Endothelial cell of umbilical vein (primary cell): ENCODE measurements around the gene CD58. TPM values are rescaled to one million over a fixed set of nuclear protein-coding genes. Genes with fewer than 3 reads are reported as not detected.

ENCODE experiments used
- BruUV-seq: library from RNA; stranded (reverse); fragments of 400-500 nt; replicated peaks from 2 replicates; lab custom pipeline; 2021; lab: Mats Ljungman, UMichigan
- CTCF ChIA-PET: fragments of 300-600, 350-600 bp; sonication (Branson Sonifier 250); formaldehyde crosslinking; loops from one replicate; lab custom pipeline; 2021; ENCODE audit warnings: antibody characterized with exemption, inconsistent platforms; lab: Charles Lee
- POLR2A ChIA-PET: fragments of 300-600, 350-600 bp; sonication (Branson Sonifier 250); formaldehyde crosslinking; loops from one replicate; lab custom pipeline; 2021; ENCODE audit warnings: antibody characterized with exemption, inconsistent platforms; lab: Charles Lee
- DNase-seq: peaks from one replicate; pipeline ENCODE4 v3.0.0-alpha.2; 2011; ENCODE audit warnings: low read depth, low spot score
- FAIRE-seq: peaks from 2 replicates; lab custom pipeline; 2011; peaks lifted over from hg19 to GRCh38; lab: Jason Lieb, UNC
- H2AFZ ChIP-seq: 2 replicates; pipeline ENCODE4 v1.6.0; 2012; ENCODE audit warnings: low read depth, low read length, control low read depth, inconsistent platforms
- H3K27ac ChIP-seq: 2 replicates; pipeline ENCODE4 v1.5.1; 2011; ENCODE audit warnings: low read depth, mild to moderate bottlenecking, control low read depth, low read length, moderate library complexity; ENCODE audit not compliant: insufficient read depth
- H3K27me3 ChIP-seq, 2 experiments: 2 replicates each; pipeline versions ENCODE4 v1.6.0 to v1.6.1; 2011; ENCODE audit warnings: low read length in 2 of 2, mixed read lengths in 1 of 2; ENCODE audit not compliant: control insufficient read depth in 2 of 2, insufficient read depth in 2 of 2
- H3K36me3 ChIP-seq, 2 experiments: 2 replicates in 1 of 2; 3 replicates in 1 of 2; pipeline ENCODE4 v1.5.1; 2011; ENCODE audit warnings: low read length in 2 of 2, mild to moderate bottlenecking in 1 of 2, moderate library complexity in 1 of 2; ENCODE audit not compliant: control insufficient read depth in 2 of 2, insufficient read depth in 2 of 2; ENCODE audit errors: extremely low read depth in 1 of 2
- H3K4me1 ChIP-seq: 3 replicates; pipeline ENCODE4 v1.5.1; 2011; ENCODE audit warnings: mild to moderate bottlenecking, low read length; ENCODE audit not compliant: control insufficient read depth, insufficient read depth; ENCODE audit errors: extremely low read depth
- H3K4me2 ChIP-seq: 2 replicates; pipeline ENCODE4 v1.6.1; 2011; ENCODE audit warnings: low read length, control low read depth, mixed read lengths; ENCODE audit not compliant: insufficient read depth
- H3K4me3 ChIP-seq, 3 experiments: fragments of 200-600 bp in 1 of 3; sonication (generic), shearing (Covaris generic) in 1 of 3; replicated peaks in 1 of 3; 2 replicates each; pipeline ENCODE4 v1.5.1; 2011 to 2016; ENCODE audit warnings: control low read depth in 3 of 3, low read length in 3 of 3, mild to moderate bottlenecking in 2 of 3, inconsistent platforms in 1 of 3, low read depth in 1 of 3, moderate library complexity in 1 of 3; ENCODE audit not compliant: insufficient read depth in 1 of 3
- H3K79me2 ChIP-seq: 2 replicates; pipeline ENCODE4 v1.6.0; 2012; ENCODE audit warnings: low read length, inconsistent platforms; ENCODE audit not compliant: control insufficient read depth, insufficient read depth
- H3K9ac ChIP-seq: replicated peaks from 2 replicates; pipeline ENCODE3; 2011; ENCODE audit warnings: low read length, control low read depth; ENCODE audit not compliant: insufficient read depth; ENCODE audit errors: extremely low read depth
- H3K9me1 ChIP-seq: replicated peaks from 3 replicates; pipeline ENCODE4 v1.6.0; 2011; ENCODE audit warnings: mild to moderate bottlenecking, low read length; ENCODE audit not compliant: control insufficient read depth, insufficient read depth; ENCODE audit errors: extremely low read depth
- H3K9me3 ChIP-seq: replicated peaks from 2 replicates; pipeline ENCODE4 v1.5.1; 2012; ENCODE audit warnings: low read length, inconsistent platforms; ENCODE audit not compliant: control insufficient read depth, insufficient read depth
- H4K20me1 ChIP-seq: replicated peaks from 2 replicates; pipeline ENCODE3; 2011; ENCODE audit warnings: mild to moderate bottlenecking, low read length; ENCODE audit not compliant: control insufficient read depth, insufficient read depth; ENCODE audit errors: extremely low read depth
- EZH2 ChIP-seq: IDR thresholded peaks from 2 replicates; pipeline ENCODE4 v1.6.1; 2012; ENCODE audit warnings: borderline replicate concordance, low read depth, mild to moderate bottlenecking, moderate library complexity, low read length, inconsistent platforms; ENCODE audit not compliant: severe bottlenecking
- FOS ChIP-seq: IDR thresholded peaks from 2 replicates; pipeline ENCODE4 v1.6.1; 2011; ENCODE audit warnings: mild to moderate bottlenecking, low read length, moderate library complexity, borderline replicate concordance; ENCODE audit not compliant: insufficient read depth
- GATA2 ChIP-seq: IDR thresholded peaks from 2 replicates; pipeline ENCODE4 v1.7.0; 2011; ENCODE audit warnings: low read depth, mild to moderate bottlenecking, moderate library complexity, mixed read lengths, low read length; ENCODE audit not compliant: insufficient read length, insufficient read depth
- JUN ChIP-seq: IDR thresholded peaks from 2 replicates; pipeline ENCODE4 v1.6.1; 2011; ENCODE audit warnings: borderline replicate concordance, low read depth; ENCODE audit not compliant: insufficient read length, insufficient read depth
- MYC ChIP-seq: IDR thresholded peaks from one replicate; pipeline ENCODE4 v1.6.1; 2011; ENCODE audit warnings: mild to moderate bottlenecking, low read depth, low read length
- POLR2A ChIP-seq: IDR thresholded peaks from 2 replicates; pipeline ENCODE4 v1.6.1; 2012; ENCODE audit warnings: low read depth, mild to moderate bottlenecking, control low read depth, low read length
- POLR2AphosphoS5 ChIP-seq: IDR thresholded peaks from 2 replicates; pipeline ENCODE4 v1.6.1; 2012; ENCODE audit warnings: low read depth, mild to moderate bottlenecking, control low read depth, low read length, moderate library complexity; ENCODE audit not compliant: insufficient read depth
- dilution Hi-C: fragments of 300-500 bp; cut with MboI; formaldehyde crosslinking; loops from one replicate; pipeline ENCODE4 v1.15.0; 2019; ENCODE audit warnings: low sequenced_read_pairs; ENCODE audit not compliant: extremely low pct_ligation_motif_present
- intact Hi-C: fragments of 100-400 bp; cut with micrococcal nuclease; formaldehyde crosslinking; loops from one replicate; pipeline ENCODE4 v1.10.0; 2022
- polyA plus RNA-seq, 4 experiments: library from polyadenylated mRNA; depleted of rRNA in 3 of 4; stranded (reverse) in 3 of 4; unstranded in 1 of 4; fragments of >200 nt; gene quantifications; 2 replicates each; pipeline versions ENCODE4 v1.2.1 to v1.2.3, GENCODE V29; 2011 to 2012; ENCODE audit warnings: missing spikeins in 1 of 4
- total RNA-seq: library from RNA; stranded (reverse); gene quantifications from 2 replicates; pipeline ENCODE4 v1.2.3, GENCODE V29; 2021
- TF ChIP-seq, protein P1 (sequence below): IDR thresholded peaks from 2 replicates; pipeline ENCODE4 v1.6.1; 2011; ENCODE audit not compliant: insufficient read depth, insufficient read length
- TF ChIP-seq, protein P2 (sequence below), 2 donors: IDR thresholded peaks; 1 replicate in 1 of 2; 2 replicates in 1 of 2; pipeline ENCODE4 v1.5.1; 2011; ENCODE audit warnings: low read length in 2 of 2, mild to moderate bottlenecking in 2 of 2, moderate library complexity in 2 of 2, control low read depth in 1 of 2, inconsistent platforms in 1 of 2, low read depth in 1 of 2; ENCODE audit not compliant: insufficient read depth in 1 of 2; ENCODE audit errors: extremely low read depth in 1 of 2

Gene CD58
- total and polyA plus RNA-seq, 2 donors (not counting 3 experiments of a cell fraction or from before 2014, with no cell fraction given) = 9.8 to 12.7 TPM

DNA sequence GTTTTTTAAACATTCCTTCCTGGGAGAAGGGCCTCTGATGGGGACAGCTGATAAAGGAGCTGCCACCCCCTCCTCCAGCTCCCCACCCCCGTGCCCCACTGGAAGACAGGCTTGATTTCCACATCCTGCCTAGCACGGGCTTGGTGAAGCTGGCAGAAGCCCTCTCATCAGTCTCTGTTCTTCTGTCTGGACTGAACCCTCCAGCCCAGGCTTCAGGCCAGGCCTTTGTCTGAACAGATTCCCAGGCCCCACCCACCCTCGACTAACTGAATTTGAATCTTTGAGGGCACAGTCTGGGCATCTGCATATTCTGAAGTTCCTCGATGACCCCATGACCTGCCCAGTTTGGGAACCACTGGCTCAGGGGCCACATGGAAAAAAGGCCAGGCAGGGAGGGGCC, 75.3 kb downstream of the CD58 start:
- dilution Hi-C loops = loop anchor here (25.0 kb wide), 1 partner anchor 108 kb away; no protein-coding TSS in a partner anchor
- Histone ChIP-seq H3K4me2 (no peak overlapping the region), H3K9me3 (no peaks in the 10 kb centered on the region), H4K20me1 (no peaks in the 10 kb centered on the region), H3K36me3 (no peaks in the 10 kb centered on the region), H2AFZ (no peak overlapping the region), H3K9ac (no peak overlapping the region), H3K27me3 (no peaks in the 10 kb centered on the region), H3K4me1 (peaks cover 5% of the 10 kb centered on the region), H3K4me3 (no peak overlapping the region), H3K79me2 (no peaks in the 10 kb centered on the region), H3K9me1 (no peaks in the 10 kb centered on the region), H3K27ac (no peak overlapping the region)
- no TSS peak for BruUV-seq
- FAIRE-seq = no peak
- TF ChIP-seq MYC (no peak), POLR2A (no peak), FOS (no peak), JUN (no peak), GATA2 (no peak), EZH2 (no peak), POLR2AphosphoS5 (no peak)
- TF ChIP-seq, protein P1, sequence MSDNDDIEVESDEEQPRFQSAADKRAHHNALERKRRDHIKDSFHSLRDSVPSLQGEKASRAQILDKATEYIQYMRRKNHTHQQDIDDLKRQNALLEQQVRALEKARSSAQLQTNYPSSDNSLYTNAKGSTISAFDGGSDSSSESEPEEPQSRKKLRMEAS = no peak
- TF ChIP-seq, protein P2, sequence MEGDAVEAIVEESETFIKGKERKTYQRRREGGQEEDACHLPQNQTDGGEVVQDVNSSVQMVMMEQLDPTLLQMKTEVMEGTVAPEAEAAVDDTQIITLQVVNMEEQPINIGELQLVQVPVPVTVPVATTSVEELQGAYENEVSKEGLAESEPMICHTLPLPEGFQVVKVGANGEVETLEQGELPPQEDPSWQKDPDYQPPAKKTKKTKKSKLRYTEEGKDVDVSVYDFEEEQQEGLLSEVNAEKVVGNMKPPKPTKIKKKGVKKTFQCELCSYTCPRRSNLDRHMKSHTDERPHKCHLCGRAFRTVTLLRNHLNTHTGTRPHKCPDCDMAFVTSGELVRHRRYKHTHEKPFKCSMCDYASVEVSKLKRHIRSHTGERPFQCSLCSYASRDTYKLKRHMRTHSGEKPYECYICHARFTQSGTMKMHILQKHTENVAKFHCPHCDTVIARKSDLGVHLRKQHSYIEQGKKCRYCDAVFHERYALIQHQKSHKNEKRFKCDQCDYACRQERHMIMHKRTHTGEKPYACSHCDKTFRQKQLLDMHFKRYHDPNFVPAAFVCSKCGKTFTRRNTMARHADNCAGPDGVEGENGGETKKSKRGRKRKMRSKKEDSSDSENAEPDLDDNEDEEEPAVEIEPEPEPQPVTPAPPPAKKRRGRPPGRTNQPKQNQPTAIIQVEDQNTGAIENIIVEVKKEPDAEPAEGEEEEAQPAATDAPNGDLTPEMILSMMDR (IDR thresholded peaks at IDR 0.05; ENCODE audit: extremely low read depth in 1 of 2, insufficient read depth in 1 of 2, low read depth in 1 of 2, low read length in 2 of 2) = no peak
- ChIA-PET CTCF (interaction anchor here (0.8 to 11.4 kb wide), 3 partner anchors 10 to 355 kb away, joined by 3 to 479 read pairs (median 13); no protein-coding TSS in a partner anchor), POLR2A (no interaction called here)
- intact Hi-C loops = loop anchor here (5.0 kb wide), 1 partner anchor 263 kb away; no protein-coding TSS in a partner anchor
- DNase-seq = no peak
